WTC11 (cell line): ENCODE measurements around the gene ELMO1. TPM values are rescaled to one million over a fixed set of nuclear protein-coding genes. Genes with fewer than 3 reads are reported as not detected.

Experiments
- ATAC-seq: fragments of 200-7000 bp; cut with Tn5 transposase; 2 replicates; pipeline ENCODE4 v1.10.0; 2021; ENCODE audit warnings: mild to moderate bottlenecking, moderate library complexity
- CTCF ChIA-PET: fragments of 300-600 bp; sonication (Branson Sonifier 250); formaldehyde crosslinking; loops from one replicate; lab custom pipeline; 2021; ENCODE audit warnings: antibody characterized with exemption; lab: Charles Lee
- POLR2A ChIA-PET: fragments of 350-600 bp; sonication (Branson Sonifier 250); formaldehyde crosslinking; loops from one replicate; lab custom pipeline; 2021; ENCODE audit warnings: antibody characterized with exemption; lab: Charles Lee
- DNase-seq: peaks from one replicate; pipeline ENCODE4 v3.0.0; 2021; ENCODE audit warnings: low spot score
- H3K27ac Mint-ChIP-seq: 2 replicates; pipeline ENCODE4 v1.8.0; 2021; ENCODE audit warnings: mixed read lengths
- H3K27me3 Mint-ChIP-seq: 2 replicates; pipeline ENCODE4 v1.8.0; 2021; ENCODE audit warnings: low read depth, mild to moderate bottlenecking, moderate library complexity, mixed read lengths
- H3K36me3 Mint-ChIP-seq: 2 replicates; pipeline ENCODE4 v1.8.0; 2021; ENCODE audit warnings: mixed read lengths
- H3K4me1 Mint-ChIP-seq: 2 replicates; pipeline ENCODE4 v1.8.0; 2022; ENCODE audit warnings: mixed read lengths
- H3K4me3 Mint-ChIP-seq: 2 replicates; pipeline ENCODE4 v1.8.0; 2021; ENCODE audit warnings: mild to moderate bottlenecking, moderate library complexity, mixed read lengths
- H3K9me3 Mint-ChIP-seq: 2 replicates; pipeline ENCODE4 v1.8.0; 2021; ENCODE audit warnings: mixed read lengths
- CBFB ChIP-seq: sonication (generic); formaldehyde crosslinking; IDR thresholded peaks from 2 replicates; pipeline ENCODE4 v1.8.1; 2022; ENCODE audit warnings: mild to moderate bottlenecking, low read depth, missing genetic modification reagents
- CREM ChIP-seq: sonication (generic); formaldehyde crosslinking; IDR thresholded peaks from 2 replicates; pipeline ENCODE4 v1.8.1; 2022; ENCODE audit warnings: mild to moderate bottlenecking, missing genetic modification reagents, moderate library complexity
- ESRRA ChIP-seq: sonication (generic); formaldehyde crosslinking; IDR thresholded peaks from 2 replicates; pipeline ENCODE4 v1.8.1; 2022; ENCODE audit warnings: mild to moderate bottlenecking, missing genetic modification reagents, borderline replicate concordance
- ETV6 ChIP-seq: sonication (generic); formaldehyde crosslinking; IDR thresholded peaks from 2 replicates; pipeline ENCODE4 v1.8.1; 2022; ENCODE audit warnings: mild to moderate bottlenecking, missing genetic modification reagents
- GABPB1 ChIP-seq: sonication (generic); formaldehyde crosslinking; IDR thresholded peaks from 2 replicates; pipeline ENCODE4 v1.8.1; 2023; ENCODE audit warnings: mild to moderate bottlenecking, missing genetic modification reagents
- GTF2I ChIP-seq: fragments of 250-450 bp; sonication (Bioruptor Pico); conservative IDR thresholded peaks from 2 replicates; pipeline ENCODE4 v1.4.0; 2021; ENCODE audit warnings: mild to moderate bottlenecking
- HMGA2 ChIP-seq: fragments of 250-450 bp; sonication (Bioruptor Pico); IDR thresholded peaks from 2 replicates; pipeline ENCODE4 v1.4.0; 2021; ENCODE audit warnings: mild to moderate bottlenecking, moderate library complexity
- MYBL2 ChIP-seq: sonication (generic); formaldehyde crosslinking; IDR thresholded peaks from 2 replicates; pipeline ENCODE4 v1.8.1; 2023; ENCODE audit warnings: mild to moderate bottlenecking, moderate library complexity, missing genetic modification reagents
- SMAD4 ChIP-seq: sonication (generic); formaldehyde crosslinking; IDR thresholded peaks from 2 replicates; pipeline ENCODE4 v1.8.0; 2022; ENCODE audit warnings: mild to moderate bottlenecking, missing genetic modification reagents
- ZNF232 ChIP-seq: sonication (generic); formaldehyde crosslinking; IDR thresholded peaks from 2 replicates; pipeline ENCODE4 v1.8.0; 2022; ENCODE audit warnings: mild to moderate bottlenecking, missing genetic modification reagents
- ZNF423 ChIP-seq: fragments of 250-450 bp; sonication (Bioruptor Pico); IDR thresholded peaks from 2 replicates; pipeline ENCODE4 v2.1.2; 2022; ENCODE audit warnings: mild to moderate bottlenecking, moderate library complexity
- ZNF671 ChIP-seq: fragments of 250-450 bp; sonication (Bioruptor Pico); IDR thresholded peaks from 2 replicates; pipeline ENCODE4 v1.8.0; 2021; ENCODE audit warnings: mild to moderate bottlenecking
- total RNA-seq: library from RNA; stranded (reverse); gene quantifications from 3 replicates; pipeline ENCODE4 v1.2.3, GENCODE V29; 2021
- TF ChIP-seq, protein P1 (sequence below): sonication (generic); formaldehyde crosslinking; IDR thresholded peaks from 2 replicates; pipeline ENCODE4 v1.8.1; 2023; ENCODE audit warnings: mild to moderate bottlenecking, moderate library complexity, missing genetic modification reagents
- TF ChIP-seq, protein P2 (sequence below): sonication (generic); formaldehyde crosslinking; IDR thresholded peaks from 2 replicates; pipeline ENCODE4 v1.8.0; 2022; ENCODE audit warnings: mild to moderate bottlenecking, missing genetic modification reagents
- TF ChIP-seq, protein P3 (sequence below): fragments of 250-450 bp; sonication (Bioruptor Pico); IDR thresholded peaks from 2 replicates; pipeline ENCODE4 v1.8.0; 2021; ENCODE audit warnings: mild to moderate bottlenecking
- TF ChIP-seq, protein P4 (sequence below): fragments of 250-450 bp; sonication (Bioruptor Pico); conservative IDR thresholded peaks from 2 replicates; pipeline ENCODE4 v1.9.0; 2021; ENCODE audit warnings: mild to moderate bottlenecking

Gene ELMO1
- total RNA-seq, 1 experiment from 2014 or later, result 19.4 TPM

DNA sequence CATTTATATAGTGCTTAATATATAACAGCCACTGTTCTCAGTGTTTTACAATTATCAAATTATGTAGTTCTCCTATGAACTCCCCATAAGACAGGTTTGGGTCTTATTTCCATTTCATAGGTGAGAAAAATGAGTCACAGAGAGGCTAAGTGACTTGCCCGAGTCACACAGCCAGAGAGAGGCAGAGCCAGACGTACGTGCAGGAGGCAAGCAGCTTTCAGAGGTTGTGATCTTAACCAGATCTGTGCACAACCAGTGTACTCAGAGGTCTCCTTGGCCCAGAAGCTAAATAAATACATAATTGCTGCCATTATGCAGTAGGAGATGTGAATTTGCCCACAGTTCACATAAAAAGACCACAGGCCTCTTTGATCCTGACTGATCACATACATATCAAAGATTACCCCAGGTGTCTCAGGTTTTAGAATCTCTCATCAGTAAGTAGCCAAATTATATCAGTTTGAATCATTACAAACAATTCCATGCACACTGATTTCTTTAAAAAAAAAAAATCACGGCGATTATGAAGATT is 419.7 kb downstream of the ELMO1 start (continued):
- TF ChIP-seq, protein P1, sequence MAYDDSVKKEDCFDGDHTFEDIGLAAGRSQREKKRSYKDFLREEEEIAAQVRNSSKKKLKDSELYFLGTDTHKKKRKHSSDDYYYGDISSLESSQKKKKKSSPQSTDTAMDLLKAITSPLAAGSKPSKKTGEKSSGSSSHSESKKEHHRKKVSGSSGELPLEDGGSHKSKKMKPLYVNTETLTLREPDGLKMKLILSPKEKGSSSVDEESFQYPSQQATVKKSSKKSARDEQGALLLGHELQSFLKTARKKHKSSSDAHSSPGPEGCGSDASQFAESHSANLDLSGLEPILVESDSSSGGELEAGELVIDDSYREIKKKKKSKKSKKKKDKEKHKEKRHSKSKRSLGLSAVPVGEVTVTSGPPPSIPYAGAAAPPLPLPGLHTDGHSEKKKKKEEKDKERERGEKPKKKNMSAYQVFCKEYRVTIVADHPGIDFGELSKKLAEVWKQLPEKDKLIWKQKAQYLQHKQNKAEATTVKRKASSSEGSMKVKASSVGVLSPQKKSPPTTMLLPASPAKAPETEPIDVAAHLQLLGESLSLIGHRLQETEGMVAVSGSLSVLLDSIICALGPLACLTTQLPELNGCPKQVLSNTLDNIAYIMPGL (CRISPR knock-in tag), result no peak
- no peak for TF ChIP-seq ZNF423
- no peak for TF ChIP-seq MYBL2 (CRISPR knock-in tag)

DNA sequence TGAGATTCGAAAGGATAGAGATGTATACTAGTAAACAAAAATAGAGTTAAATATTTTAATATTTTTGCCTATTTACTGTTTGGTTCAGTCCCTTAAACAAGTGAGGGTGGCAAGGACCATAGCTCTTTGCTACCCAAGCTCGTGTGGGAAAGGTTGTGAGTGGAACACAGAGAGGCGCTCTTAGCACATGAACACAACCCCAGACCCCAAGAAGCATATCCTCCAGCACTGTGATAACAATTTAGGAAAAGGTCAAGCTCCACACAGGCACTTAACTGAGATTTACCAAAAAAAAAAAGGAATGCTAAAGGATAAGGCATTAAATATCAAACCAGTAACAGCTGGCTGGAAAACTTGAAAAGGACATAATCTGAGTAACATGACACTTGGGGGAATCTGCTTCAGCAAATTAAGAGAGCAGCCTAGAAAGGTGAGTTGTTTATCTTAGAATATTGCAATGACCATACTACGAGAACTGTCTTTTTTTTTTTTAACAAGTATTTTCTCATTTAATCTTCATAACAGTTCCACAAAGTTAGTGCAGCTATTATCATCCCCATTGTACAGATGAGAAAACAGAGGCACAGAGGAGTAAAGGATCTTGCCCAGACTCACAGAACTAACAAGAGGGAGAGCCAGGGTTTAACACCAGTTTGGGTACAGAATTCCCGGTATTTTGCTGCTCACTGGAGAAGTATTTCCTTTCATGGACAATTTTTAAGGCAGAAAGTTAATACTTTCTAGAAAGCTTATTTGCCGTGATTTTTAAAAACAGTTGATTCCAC is 420.9 kb downstream of the ELMO1 start:
- peaks cover 6% of the 10 kb centered on the region; the same call in 1 of the 2 replicates for H3K36me3 Mint-ChIP-seq
- DNase-seq (no peak), ATAC-seq (no peak)
- no peaks in the 10 kb centered on the region for H3K27me3 Mint-ChIP-seq
- CTCF ChIA-PET, result interaction anchor here (0.8 to 2.5 kb wide), 5 partner anchors 19 to 174 kb away, joined by 4 to 41 read pairs (median 5); no protein-coding TSS in a partner anchor
- H3K4me3 Mint-ChIP-seq, result no peak overlapping the region
- H3K4me1 Mint-ChIP-seq, result peaks cover 26% of the 10 kb centered on the region
- TF ChIP-seq, protein P2, sequence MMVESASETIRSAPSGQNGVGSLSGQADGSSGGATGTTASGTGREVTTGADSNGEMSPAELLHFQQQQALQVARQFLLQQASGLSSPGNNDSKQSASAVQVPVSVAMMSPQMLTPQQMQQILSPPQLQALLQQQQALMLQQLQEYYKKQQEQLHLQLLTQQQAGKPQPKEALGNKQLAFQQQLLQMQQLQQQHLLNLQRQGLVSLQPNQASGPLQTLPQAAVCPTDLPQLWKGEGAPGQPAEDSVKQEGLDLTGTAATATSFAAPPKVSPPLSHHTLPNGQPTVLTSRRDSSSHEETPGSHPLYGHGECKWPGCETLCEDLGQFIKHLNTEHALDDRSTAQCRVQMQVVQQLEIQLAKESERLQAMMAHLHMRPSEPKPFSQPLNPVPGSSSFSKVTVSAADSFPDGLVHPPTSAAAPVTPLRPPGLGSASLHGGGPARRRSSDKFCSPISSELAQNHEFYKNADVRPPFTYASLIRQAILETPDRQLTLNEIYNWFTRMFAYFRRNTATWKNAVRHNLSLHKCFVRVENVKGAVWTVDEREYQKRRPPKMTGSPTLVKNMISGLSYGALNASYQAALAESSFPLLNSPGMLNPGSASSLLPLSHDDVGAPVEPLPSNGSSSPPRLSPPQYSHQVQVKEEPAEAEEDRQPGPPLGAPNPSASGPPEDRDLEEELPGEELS (CRISPR knock-in tag), result no peak
- TF ChIP-seq CBFB (CRISPR knock-in tag) (no peak), GTF2I (no peak), GABPB1 (CRISPR knock-in tag) (no peak), CREM (CRISPR knock-in tag) (no peak), ZNF232 (CRISPR knock-in tag) (no peak), ETV6 (no peak), ESRRA (CRISPR knock-in tag) (no peak)
- TF ChIP-seq, protein P3, sequence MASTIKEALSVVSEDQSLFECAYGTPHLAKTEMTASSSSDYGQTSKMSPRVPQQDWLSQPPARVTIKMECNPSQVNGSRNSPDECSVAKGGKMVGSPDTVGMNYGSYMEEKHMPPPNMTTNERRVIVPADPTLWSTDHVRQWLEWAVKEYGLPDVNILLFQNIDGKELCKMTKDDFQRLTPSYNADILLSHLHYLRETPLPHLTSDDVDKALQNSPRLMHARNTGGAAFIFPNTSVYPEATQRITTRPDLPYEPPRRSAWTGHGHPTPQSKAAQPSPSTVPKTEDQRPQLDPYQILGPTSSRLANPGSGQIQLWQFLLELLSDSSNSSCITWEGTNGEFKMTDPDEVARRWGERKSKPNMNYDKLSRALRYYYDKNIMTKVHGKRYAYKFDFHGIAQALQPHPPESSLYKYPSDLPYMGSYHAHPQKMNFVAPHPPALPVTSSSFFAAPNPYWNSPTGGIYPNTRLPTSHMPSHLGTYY (CRISPR knock-in tag), result no peak
- TF ChIP-seq, all 79 proteins: peak for 0
- Mint-ChIP-seq H3K9me3 (peaks cover 16% of the 10 kb centered on the region), H3K27ac (no peak overlapping the region)
- POLR2A ChIA-PET, result interaction anchor here (0.5 kb wide), 1 partner anchor 733 kb away, joined by 3 read pairs; no protein-coding TSS in a partner anchor

DNA sequence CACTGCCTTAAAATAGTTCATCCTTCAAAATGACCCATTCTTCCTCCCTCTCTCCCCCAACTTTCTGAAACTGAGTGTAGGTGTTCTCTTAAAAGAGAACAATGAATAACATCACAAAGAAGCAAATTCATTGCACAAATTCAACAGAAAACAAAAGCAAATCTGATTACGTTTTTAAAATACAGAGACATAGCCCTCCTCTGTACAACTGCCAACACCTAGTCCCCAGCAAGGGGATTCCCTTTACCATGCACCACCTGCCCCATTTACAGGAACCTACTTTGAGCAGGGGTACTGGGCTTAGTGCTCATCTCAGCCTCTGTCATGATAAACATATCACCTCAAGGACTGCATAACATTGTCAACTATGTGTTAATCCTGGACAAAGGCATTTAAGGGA is 421.6 kb downstream of the ELMO1 start:
- POLR2A ChIA-PET, result no interaction called here
- no peak for ATAC-seq
- no peak overlapping the region for H3K4me3 Mint-ChIP-seq
- H3K27me3 Mint-ChIP-seq, result no peaks in the 10 kb centered on the region
- peaks cover 19% of the 10 kb centered on the region for H3K4me1 Mint-ChIP-seq
- peaks cover 16% of the 10 kb centered on the region for H3K9me3 Mint-ChIP-seq
- CTCF ChIA-PET, result interaction anchor here (0.8 to 2.5 kb wide), 5 partner anchors 20 to 175 kb away, joined by 4 to 41 read pairs (median 5); no protein-coding TSS in a partner anchor
- H3K36me3 Mint-ChIP-seq, result peaks cover 6% of the 10 kb centered on the region; the same call in 1 of the 2 replicates
- TF ChIP-seq SMAD4 (CRISPR knock-in tag) (no peak), HMGA2 (no peak), GTF2I (no peak), ZNF671 (no peak)
- TF ChIP-seq, protein P3 (CRISPR knock-in tag), result no peak
- TF ChIP-seq, protein P4, sequence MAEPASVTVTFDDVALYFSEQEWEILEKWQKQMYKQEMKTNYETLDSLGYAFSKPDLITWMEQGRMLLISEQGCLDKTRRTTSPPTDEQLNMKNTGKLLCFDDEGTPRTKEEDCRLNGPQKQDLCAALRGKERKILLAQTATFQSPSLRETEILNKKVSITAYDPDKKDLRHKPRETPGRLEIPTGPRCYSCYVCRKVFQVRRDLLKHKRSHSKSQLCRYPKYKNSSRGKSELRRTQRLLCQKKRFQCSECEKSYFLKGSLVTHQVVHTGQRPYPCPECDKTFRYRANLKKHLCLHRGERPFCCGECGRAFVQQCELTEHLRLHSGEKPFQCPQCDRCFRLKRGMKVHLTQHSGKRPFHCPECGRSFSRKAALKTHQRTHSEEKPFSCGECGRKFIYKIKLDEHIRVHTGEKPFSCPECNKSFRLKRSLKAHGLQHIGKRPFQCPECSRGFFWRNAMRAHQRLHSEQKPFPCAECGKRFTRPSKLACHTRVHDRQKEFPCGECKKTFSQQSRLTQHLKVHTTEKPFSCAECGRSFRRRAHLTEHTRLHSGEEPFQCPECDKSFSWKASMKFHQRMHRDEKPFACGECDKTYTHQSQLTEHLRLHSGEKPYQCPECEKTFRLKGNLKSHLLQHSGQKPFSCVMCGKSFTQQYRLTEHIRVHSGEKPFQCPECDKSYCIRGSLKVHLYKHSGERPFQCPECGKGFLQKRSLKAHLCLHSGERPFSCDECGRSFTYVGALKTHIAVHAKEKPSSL (CRISPR knock-in tag), result no peak
- no peak for DNase-seq
- no peak overlapping the region for H3K27ac Mint-ChIP-seq
